Stimulated activated CD8-positive, alpha-beta memory T cell treated with anti-CD3 and anti-CD28 coated beads, Interleukin-7, amount 100 ng/mL, for 24 hours (primary cell): ENCODE measurements around the gene RHOF.
"Not testable (repeated sequence)": the region's sequence is repeated elsewhere in the genome, so short reads cannot be mapped to it uniquely, and the experiment has no call there.

ENCODE experiments used
- DNase-seq: peaks from one replicate; pipeline ENCODE4 v3.0.0-alpha.2; 2020; ENCODE audit warnings: low read depth

RHOF gene

DNA sequence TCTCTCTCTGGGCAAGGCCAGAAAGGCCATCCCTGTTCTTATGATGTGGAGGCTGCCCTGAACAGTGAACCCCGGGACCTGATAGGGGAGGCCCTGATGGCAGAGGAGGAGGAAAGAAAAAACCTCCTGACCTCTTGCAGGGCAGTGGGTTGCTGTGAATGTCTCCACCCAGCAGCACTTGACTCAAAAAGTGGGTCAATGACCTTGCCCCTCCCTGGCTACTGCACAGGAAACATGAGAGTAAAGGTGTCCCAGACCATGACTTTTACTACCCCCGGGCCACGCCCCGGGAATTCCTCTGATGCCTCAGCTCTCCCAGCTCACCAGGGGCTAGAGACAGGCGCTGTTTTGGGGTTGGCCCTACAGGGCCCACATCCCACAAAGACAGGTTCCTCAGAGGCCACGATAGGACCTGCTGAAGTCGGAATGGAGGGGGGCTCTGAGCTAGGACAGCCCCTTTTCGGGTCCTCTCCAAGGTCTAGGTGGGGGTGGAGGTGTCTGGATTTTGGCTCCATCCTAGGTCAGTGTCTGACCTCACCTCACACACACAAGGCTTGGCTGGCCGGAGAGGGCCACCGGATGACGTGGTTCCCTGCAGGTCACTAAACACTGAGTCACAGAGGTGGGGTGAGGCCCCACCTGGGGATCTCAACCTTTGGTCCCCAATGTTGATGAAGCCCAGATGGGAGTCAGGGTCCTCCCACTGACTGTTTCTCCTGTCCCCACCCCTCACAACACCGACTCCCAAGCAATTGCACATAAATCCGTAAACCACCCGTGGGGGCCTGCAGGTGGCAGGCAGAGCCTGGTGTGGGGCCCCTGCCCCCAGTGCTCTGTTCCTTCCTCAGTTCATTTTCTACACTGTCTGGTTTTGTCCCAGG is 1.6 kb downstream of the RHOF start:
- DNase-seq, result no peak

DNA sequence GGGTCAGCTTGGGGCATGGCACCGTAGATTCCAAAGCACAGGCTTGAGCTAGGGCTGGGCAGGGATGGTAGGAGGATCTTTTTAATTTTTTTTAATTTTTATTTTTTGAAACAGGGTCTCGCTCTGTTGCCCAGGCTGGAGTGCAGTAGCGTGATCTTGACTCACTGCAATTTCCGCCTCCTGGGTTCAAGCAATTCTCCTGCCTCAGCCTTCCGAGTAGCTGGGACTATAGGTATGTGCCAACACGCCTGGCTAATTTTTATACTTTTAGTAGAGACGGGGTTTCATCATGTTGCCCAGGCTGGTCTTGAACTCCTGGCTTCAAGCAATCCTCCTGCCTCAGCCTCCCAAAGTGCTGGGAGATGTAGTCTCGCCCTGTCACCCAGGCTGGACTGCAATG is 2.7 kb downstream of the RHOF start:
- not testable (repeated sequence) for DNase-seq

DNA sequence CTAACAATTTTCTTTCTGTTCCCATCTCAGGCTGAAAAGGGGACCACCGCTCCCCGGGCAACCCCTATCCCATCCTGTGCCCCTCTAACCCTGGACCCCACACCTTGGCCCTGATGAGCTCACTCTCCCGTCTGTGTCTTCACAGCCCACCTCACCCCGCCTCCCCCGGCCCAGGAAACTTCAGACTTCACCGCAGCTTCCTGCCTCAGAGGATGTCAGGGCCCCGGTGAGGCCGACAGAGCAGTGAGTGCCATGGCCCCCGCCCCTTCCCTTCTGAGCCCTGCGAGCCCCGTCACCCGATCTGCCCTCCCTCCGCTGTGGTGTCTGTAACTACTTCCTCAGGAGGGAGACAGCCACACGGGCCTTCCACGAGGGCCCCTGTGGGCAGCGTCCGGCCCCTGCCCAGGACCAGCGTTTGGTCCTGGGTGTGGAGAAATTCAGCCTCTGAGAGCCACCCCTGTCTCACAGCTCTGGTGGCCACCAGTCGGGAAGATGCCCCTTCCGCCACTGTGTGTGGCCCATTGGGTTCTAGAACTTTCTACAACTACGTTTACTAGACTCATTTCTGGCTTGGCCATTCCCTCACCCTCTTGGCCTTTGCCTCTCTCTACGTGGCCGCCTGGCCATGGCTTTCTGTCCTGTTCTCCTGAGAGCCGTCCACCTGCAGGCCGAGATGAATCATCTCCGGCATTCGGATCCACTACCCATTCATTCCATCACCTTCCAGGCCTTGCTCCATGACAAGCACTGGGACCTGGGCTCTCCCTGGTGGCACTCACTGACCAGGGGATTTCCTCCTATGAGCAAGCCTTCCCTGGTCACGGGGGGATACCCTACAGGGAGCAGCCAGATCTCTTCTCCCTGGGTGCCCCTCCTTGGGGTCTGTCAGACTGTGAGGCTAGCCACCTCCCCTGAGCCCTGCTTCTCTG is 3.4 kb downstream of the RHOF start:
- peak; percentile 85 for DNase-seq

DNA sequence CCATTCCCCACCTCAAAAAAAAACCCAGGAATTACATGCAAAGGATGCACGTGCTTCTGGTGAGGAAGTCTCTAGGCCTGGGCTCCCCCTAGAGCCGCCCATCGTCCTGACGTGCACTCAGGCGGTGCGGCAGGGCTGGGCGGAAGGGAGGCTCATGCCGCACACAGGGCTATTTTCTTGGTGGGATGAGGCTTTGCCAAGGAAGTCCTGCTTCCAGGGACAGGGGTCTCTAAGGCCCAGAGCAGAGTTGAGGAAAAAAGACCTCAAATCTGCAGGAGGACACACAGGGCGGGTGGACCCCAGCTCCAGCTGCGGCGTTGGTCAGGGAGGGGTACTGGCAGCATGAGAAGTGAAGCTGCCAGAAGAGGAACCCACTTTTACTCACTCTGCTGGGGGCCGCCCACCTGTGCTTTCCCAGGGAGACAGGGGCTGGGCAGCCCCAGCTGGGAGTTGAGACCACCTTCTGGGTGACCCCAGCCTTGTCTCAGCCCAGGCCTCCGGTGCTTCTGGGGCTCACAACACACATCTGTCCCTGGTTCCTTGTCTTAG is 4.2 kb downstream of the RHOF start:
- no peak for DNase-seq

DNA sequence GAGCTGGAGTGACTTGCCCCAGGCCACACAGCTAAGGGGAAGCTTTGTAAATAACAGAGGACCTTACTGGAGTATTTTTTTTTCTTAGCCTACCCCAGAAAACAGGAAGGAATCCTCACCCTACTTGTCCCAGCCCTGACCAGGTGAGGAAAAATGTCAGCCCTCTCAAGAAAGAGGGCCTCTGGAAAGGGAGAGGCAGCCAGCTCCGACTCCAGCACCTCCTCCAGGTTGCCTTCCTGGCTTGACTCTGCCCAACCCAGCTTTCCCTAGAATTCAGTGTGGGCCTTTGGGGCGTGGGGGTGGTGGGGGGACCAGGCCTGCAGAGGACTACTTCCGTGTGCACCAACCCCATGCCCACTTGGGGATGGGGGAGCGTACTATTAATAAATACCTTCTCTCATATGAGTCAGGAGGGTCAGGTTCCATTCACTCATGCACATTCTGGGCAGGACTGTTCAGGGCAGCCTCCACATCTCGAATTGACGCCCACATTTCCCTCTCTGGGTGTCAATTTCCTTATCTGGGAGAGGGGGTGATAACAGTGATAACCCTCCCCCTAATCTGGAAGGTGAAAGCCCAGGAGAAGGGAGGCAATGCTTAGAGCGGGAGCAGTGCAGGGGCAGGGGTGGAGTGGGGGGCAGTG is 5.2 kb downstream of the RHOF start:
- no peak for DNase-seq

DNA sequence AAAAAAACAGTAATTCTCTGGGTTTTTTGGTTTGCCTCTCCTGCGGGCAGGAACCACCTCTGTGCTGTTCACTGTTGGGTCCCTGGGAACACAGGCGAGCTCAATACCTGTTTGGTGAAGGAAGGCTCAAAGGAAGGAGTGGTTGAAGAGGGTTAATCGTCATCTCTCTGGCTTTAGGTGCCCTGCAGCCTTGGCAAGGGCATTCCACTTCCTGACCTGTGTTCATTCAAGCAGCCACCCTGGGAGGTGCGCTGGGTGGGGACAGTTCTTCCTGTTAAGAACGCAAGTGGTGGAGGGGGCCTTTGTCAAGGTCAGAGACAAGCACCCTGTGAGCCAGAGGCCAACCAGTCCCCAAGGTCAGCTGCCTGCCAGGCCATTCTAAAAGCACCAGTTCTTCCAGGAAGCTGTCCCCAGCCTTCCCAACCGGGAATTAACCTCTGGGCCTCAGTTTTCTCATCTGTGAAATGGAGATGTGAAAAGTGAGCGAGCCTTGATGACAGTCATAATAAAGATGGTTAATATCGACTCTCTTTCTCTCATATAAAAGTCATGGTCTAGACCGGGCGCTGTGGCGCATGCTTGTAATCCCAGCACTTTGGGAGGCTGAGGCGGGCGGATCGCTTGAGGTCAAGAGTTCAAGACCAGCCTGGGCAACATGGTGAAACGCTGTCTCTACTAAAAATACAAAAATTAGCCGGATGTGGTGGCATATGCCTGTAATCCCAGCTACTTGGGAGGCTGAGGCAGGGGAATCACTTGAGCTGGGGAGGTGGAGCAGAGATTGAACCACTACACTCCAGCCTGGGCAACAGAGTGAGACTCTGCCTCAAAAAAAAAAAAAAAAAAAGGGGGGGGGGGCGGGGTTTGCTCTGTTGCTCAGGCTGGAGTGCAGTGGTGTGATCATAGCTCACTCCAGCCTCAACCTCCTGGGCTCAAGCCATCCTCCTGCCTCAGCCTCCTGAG is 6.1 kb downstream of the RHOF start:
- no peak for DNase-seq

DNA sequence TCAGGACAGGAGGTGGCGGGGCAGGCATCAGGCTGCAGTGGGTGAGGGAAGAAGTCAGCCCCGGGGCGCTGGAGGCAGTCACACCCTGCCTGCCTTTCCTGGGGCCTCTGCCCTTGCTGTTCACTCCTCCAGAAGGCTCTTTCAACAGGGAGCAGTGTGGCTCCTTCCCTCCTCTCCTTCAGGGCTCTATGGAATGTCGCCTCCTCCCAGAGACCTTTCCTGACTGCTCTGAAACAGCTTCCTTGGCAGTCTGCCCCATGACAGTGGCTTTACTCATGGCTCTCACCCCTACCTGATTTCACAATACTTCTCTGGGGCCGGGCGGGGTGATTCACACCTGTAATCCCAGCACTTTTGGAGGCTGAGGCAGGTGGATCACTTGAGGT is 7.1 kb downstream of the RHOF start:
- no peak for DNase-seq

DNA sequence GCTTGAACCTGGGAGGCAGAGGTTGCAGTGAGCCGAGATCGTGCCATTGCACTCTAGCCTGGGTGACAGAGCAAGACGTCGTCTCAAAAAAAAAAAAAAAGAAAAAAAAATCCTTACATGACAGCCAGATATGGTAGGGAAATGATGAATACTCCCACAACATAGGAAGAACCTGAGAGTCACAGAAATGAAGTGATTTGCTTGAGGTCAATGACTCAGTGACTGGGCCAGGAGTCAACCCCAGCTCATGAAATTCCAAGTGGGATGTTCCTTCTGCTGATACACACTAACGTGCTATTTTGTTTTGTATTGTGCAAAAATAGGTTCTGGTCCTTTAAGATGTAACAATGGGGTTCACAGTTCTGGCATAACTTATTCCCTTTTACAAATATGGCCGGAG is 9.0 kb downstream of the RHOF start:
- no peak for DNase-seq

DNA sequence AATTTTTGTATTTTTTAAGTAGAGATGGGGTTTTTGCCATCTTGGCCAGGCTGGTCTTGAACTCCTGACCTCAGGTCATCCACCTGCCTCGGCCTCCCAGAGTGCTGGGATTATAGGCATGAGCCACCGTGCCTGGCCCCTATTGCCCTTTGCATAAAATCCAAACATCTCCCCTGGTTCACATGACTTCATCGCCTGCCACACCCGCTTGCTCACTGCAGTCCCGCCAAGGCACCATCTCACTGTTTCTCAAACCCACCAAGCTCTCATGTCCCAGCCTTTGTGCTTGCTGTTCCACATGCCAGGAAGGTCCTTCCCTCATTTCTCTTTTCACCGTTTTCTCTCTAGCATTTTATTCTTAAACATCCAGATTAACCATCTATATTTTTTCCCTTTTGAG is 9.7 kb downstream of the RHOF start:
- no peak for DNase-seq

DNA sequence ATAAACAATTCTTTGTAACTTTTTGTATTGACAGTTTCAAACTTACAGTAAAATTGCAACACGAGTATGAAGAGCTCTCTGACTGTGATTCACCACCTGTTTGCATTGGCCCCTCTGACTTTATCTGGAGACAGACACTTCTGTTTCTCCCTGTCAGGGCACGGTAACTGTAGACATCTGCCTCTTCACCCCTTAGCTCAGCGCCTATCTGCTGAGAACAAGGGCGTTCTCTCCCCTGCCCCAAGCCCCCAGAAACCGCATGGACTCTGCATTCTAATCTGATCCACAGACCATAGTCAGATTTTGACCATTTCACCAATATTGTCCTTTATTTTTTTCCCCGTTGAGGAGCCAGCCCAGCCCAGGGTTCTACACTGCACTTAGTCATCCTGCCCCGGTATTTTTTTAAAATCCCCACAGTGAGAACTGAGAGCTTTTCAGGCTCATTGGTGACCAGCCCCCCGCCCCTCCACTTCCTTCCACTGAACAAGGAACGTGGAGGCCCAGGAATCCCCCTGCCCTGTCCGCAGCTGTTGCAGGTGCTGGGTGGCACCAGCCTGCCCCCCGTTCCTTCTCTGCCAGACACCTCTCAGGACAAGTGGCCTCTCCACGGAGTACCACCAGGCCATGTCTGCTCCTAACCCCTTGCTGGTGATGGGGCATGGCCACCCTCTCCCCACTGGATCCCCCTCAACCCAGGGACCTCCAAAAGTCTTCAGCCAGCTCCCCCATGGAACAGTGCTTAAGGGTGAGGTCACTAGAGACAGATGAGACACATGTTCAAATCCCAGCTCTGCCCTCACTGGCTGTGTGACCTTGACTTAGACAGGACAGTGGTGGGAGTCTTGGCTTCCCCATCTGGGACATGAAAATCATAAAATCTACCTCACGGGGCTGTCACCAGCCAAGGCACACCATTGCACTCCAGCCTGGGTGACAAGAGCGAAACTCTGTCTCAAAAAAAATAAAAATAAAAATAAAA is 11.2 kb downstream of the RHOF start:
- DNase-seq, result no peak

DNA sequence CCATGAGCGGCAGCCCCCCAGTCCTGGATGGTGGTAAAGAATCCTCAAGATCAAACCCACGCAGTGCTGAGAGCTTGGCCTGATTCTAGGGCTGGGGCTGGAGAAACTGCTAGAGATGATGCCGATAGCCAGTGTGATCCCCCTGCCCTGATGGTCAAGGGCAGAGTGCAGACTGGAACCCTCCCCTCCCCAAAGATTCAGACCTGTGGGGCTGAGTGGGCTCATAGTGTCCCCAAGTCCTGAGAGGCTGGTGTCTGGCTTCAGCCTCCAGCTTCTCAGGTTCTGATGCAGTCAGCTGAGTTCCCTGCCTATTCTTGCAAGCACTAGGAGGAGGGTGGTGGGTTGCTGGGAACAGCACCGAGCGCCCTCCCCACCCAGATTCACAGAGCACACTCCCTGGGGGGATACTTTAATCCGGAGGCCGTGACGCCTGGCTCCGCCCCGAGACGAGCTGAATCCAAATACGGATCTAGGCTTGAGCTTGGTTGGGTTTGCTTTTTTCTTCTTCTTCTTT is 11.9 kb downstream of the RHOF start:
- DNase-seq, result no peak

DNA sequence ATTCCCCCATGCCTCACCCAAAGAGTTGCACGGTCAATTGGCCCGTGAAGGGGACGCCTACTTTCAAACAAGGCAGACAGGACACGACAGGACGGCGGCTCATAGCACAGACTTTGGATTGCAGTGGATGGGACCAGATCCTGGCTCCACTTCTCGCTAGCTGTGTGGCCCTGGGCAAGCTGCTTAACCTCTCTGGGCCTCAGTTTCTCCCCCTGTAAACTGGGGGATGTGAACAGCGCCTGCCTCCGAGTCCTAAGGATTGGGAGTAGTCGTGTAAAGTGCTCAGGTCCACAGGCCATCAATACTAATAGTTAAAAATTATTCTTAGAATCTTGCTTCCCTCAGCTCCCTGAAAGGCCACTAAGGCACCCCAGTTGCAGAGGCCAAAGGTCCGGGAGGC is 13.1 kb downstream of the RHOF start:
- no peak for DNase-seq

DNA sequence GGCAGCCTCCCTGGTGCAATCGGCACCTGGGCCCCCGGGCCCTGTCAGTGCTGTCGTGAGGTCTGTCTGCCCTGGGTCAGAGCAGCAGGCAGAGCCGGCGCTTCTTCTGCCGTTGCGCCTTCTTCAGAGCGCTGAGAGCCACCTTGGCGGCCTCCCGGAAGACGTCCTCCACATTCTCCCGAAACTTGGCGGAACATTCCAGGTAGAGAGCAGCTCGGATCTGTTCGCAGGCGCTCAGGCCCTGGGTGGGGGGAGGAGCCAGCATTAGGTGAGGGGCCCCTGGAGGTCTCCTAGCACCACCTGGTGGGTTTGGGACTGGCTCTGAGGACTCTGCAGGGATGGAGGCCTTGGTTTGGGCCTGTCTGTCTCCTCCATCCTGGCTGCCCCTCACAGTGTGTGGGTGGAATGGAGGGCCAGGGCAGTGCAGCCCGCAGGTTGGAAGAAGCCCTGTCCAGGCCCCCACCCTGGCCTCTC is 14.0 kb downstream of the RHOF start:
- DNase-seq, result no peak

DNA sequence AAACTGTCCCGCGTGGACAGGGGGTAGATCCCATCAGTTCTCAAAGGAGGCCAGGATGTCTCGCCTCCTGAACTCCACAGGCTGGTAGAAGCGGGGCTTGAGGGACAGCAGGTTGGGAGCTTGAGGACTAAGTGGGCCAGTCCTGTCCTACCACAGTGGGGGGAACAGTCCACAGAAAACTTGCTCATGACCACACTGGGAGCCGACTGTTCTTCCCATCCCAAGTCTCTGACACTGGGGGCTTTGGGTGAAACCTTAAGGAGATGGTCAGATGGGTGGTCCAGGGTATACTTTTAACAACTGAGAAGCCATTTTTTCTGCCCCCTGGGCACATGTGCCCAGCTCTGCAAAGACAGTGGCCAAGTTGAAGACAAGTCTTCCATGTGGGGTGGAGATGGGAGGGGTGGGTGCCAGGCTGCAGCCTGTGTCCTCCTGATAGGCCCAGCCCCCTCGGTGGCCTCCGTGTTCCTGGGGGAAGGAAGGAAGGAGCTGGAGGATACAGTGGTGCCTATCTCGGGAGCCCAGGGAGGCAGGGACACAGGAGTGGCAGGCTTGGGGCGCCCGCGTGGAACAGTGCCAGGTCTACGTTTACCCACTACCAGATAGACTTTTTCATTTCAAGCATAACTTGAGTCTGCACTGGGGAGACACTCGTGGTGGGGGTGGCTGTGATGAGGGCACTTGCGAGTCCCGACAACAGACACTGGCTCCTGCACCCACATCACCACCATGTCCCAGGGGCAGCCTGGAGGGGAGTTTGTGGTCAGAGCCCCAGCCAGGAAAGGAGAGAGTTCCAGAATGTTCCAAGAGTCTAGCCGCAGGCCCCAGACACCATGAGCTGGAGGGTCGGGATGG is 14.7 kb downstream of the RHOF start:
- DNase-seq, result no peak

DNA sequence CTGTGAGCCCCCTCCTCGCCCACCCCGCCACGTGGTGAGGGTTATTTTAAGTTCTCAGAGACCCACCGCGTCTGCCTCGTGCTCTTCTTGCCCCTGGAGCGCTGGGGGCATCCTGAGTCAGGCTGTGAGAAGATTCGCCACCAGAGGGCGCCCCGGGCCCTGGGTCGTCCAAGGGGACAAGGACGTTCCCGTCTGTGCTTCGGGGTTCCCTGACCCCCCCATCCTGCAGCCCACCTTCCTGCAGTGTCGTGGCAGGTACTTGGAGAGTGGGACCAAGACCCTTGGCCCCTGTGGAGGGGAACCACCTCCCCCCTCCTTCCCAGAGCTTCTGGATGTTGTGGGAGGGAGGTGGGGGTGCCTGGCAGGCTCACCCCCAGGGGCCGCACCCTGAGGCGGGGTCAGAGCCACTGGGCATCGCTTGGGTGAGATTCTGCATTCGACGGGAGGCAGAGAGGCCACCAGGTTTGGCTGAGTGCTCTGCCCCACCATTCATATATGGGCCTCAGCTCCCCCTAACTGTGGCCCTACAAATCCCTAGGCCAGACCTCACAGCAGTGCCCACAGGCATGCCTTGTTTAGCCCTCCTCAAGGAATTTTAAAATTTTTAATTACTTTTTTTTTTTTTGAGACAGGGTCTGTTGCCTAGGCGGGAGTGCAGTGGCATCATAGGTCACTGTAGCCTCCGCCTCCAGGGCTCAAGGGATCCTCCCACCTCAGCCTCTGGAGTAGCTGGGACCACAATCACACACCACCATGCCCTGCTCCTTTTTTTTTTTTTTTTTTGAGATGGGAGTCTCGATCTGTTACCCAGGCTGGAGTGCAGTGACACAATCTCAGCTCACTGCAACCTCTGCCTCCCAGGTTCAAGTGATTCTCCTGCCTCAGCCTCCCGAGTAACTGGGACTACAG is 17.0 kb downstream of the RHOF start:
- DNase-seq, result peak; percentile 89

DNA sequence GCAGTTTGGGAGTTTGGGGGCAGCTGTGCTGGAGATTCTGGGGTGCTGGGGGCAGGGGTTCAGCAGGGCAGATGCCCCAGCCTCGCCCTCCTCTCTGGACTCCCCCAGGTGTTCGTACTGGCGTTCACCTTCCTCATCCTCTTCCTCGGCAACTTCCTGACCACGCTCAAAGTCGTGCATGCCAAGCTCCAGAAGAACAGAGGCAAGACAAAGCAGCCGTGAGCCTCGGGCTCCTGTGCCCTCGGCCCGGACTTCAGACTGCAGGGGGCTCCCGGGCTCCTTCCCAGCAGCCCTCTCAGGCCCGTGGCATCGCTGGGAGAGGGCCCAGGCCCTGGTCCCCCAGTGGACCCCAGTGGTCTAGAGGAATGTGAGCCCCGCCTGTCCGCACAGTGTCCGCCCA is 18.0 kb downstream of the RHOF start:
- no peak for DNase-seq

DNA sequence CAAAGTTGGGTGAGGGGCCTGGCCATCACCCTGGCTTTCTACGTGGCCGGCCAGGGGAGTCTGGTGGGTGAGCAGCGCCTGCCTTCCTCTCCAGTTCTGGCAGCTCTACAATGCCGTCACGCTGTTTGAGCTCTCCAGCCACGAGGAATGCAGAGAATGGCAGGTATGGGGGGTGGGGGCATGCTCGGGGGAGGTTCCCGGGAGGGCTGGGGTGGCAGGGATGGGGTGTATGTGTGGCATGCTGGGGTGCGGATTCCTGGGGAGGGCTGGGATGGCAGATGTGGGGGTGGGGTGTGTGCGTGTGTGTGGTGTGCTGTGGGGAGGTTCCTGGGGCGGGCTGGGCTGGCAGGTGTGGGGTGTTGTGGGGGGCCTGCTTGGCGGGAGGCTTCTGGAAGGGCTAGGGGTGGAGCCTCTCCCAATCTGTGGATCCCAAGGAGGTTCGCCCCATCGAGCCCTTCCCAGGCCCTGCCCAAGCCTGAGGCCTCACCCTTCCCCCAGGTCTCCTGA is 18.5 kb downstream of the RHOF start:
- DNase-seq, result no peak
